ENCODE results near the gene WDR70. TPM values are rescaled to one million over a fixed set of nuclear protein-coding genes. Genes with fewer than 3 reads are reported as not detected.

WDR70 gene
- 16.1 and 30.7 TPM in 2 replicates for total RNA-seq

GRCh38 chr5:37379100-37379628 lies at the start of gene WDR70:
TSS of gene WDR70 (plus strand) at chr5:37379318. CDS start at chr5:37379368, 50 bp downstream.

GRCh38 chr5:37370864-37371726 lies 8.0 kb upstream of the WDR70 start, which contains the start of gene NUP155:
TSS of gene NUP155 (minus strand) at chr5:37371106. CDS start at chr5:37370977, 129 bp downstream.

Other genes starting within 250 kb of the WDR70 start
- 16.4 and 21.8 TPM in 2 replicates for gene CPLANE1, start 129.9 kb upstream of the WDR70 start, total RNA-seq
- gene NUP155, start 8.2 kb upstream of the WDR70 start, total RNA-seq = 23.6 and 28.7 TPM in 2 replicates

All from myometrial cell (primary cell).